HepG2 (cell line): Measurements from ENCODE around the gene SYNE1. TPM values are rescaled to one million over a fixed set of nuclear protein-coding genes. Genes with fewer than 3 reads are reported as not detected.

Experiments
- GABPA ChIP-seq, 2 experiments: IDR thresholded peaks; 2 replicates each; pipeline ENCODE4 v1.6.1; 2011 to 2016; ENCODE audit warnings: low read depth in 2 of 2, low read length in 1 of 2, missing biosample characterization in 1 of 2, missing genetic modification characterization in 1 of 2
- GFI1 ChIP-seq: sonication (generic); formaldehyde crosslinking; IDR thresholded peaks from 2 replicates; pipeline ENCODE4 v1.5.0; 2020; ENCODE audit warnings: missing genetic modification reagents, mild to moderate bottlenecking, borderline replicate concordance
- HOXA5 ChIP-seq: sonication (generic); formaldehyde crosslinking; IDR thresholded peaks from 2 replicates; pipeline ENCODE4 v1.4.0; 2020; ENCODE audit warnings: missing genetic modification reagents
- NCOA2 ChIP-seq: sonication (generic); formaldehyde crosslinking; IDR thresholded peaks from 2 replicates; pipeline ENCODE4 v1.8.0; 2022; ENCODE audit warnings: inconsistent platforms
- NFIC ChIP-seq: IDR thresholded peaks from 2 replicates; pipeline ENCODE4 v1.6.1; 2012; ENCODE audit warnings: mild to moderate bottlenecking, low read length, inconsistent platforms
- NFYC ChIP-seq: IDR thresholded peaks from 2 replicates; pipeline ENCODE4 v1.6.1; 2016; ENCODE audit warnings: missing genetic modification reagents, missing compliant biosample characterization
- RBM22 ChIP-seq: fragments of 200-400 bp; formaldehyde crosslinking; optimal IDR thresholded peaks from 2 replicates; pipeline ENCODE3; 2017; ENCODE audit warnings: mild to moderate bottlenecking, low read length, moderate library complexity
- SMAD9 ChIP-seq: sonication (generic); formaldehyde crosslinking; IDR thresholded peaks from 2 replicates; pipeline ENCODE4 v1.5.1; 2020; ENCODE audit warnings: mild to moderate bottlenecking, missing genetic modification reagents
- SNRNP70 ChIP-seq: fragments of 200-400 bp; formaldehyde crosslinking; IDR thresholded peaks from 2 replicates; pipeline ENCODE4 v1.6.1; 2017; ENCODE audit warnings: mild to moderate bottlenecking, low read depth, low read length, moderate library complexity
- TAF1 ChIP-seq: sonication (generic); formaldehyde crosslinking; IDR thresholded peaks from 2 replicates; pipeline ENCODE4 v1.4.0; 2020; ENCODE audit warnings: missing genetic modification reagents
- XRCC5 ChIP-seq: fragments of 200-400 bp; formaldehyde crosslinking; optimal IDR thresholded peaks from 2 replicates; pipeline ENCODE3; 2017; ENCODE audit warnings: mild to moderate bottlenecking, low read length
- YEATS2 ChIP-seq: sonication (generic); formaldehyde crosslinking; IDR thresholded peaks from 2 replicates; pipeline ENCODE4 v1.4.0; 2020; ENCODE audit warnings: missing genetic modification reagents, borderline replicate concordance
- ZC3H4 ChIP-seq: sonication (generic); formaldehyde crosslinking; IDR thresholded peaks from 2 replicates; pipeline ENCODE4 v1.4.0; 2020; ENCODE audit warnings: missing genetic modification reagents, borderline replicate concordance
- ZMYM4 ChIP-seq: sonication (generic); formaldehyde crosslinking; IDR thresholded peaks from 2 replicates; pipeline ENCODE4 v1.8.1; 2023; ENCODE audit warnings: mild to moderate bottlenecking, missing genetic modification reagents
- ZNF263 ChIP-seq: sonication (generic); formaldehyde crosslinking; IDR thresholded peaks from 2 replicates; pipeline ENCODE4 v1.4.0; 2020; ENCODE audit warnings: missing genetic modification reagents
- ZNF446 ChIP-seq: sonication (generic); formaldehyde crosslinking; IDR thresholded peaks from 2 replicates; pipeline ENCODE4 v1.5.0; 2020; ENCODE audit warnings: mild to moderate bottlenecking, missing genetic modification reagents
- ZNF563 ChIP-seq: sonication (generic); formaldehyde crosslinking; IDR thresholded peaks from 2 replicates; pipeline ENCODE4 v1.8.0; 2022; ENCODE audit warnings: mild to moderate bottlenecking, moderate library complexity, missing genetic modification reagents
- ZNF75D ChIP-seq: sonication (generic); formaldehyde crosslinking; IDR thresholded peaks from 2 replicates; pipeline ENCODE4 v1.8.1; 2023; ENCODE audit warnings: missing genetic modification reagents, mild to moderate bottlenecking, borderline replicate concordance
- polyA plus RNA-seq, 8 experiments: library from polyadenylated mRNA; depleted of rRNA in 3 of 8; stranded (reverse) in 7 of 8; unstranded in 1 of 8; fragments of >200 nt; fragmentation: Illumina TruSeq in 4 of 8; extraction: Trizol in 4 of 8; gene quantifications; 2 replicates each; pipeline versions ENCODE4 v1.2.1 to v1.2.3, GENCODE V29; 2011 to 2016; ENCODE audit warnings: low read depth in 4 of 8, missing spikeins in 1 of 8, mixed read lengths in 1 of 8; ENCODE audit not compliant: insufficient read depth in 1 of 8
- total RNA-seq, 5 experiments: library from RNA; depleted of rRNA; stranded (reverse); fragments of >200 nt; fragmentation: Illumina TruSeq; extraction: Trizol; gene quantifications; 2 replicates each; pipeline ENCODE4 v1.2.3, GENCODE V29; 2016; ENCODE audit warnings: low read depth in 1 of 5
- TF ChIP-seq, protein P1 (sequence below): sonication (generic); formaldehyde crosslinking; IDR thresholded peaks from 2 replicates; pipeline ENCODE4 v1.4.0; 2020; ENCODE audit warnings: mild to moderate bottlenecking, missing genetic modification reagents, borderline replicate concordance
- TF ChIP-seq, protein P2 (sequence below): sonication (generic); formaldehyde crosslinking; IDR thresholded peaks from 2 replicates; pipeline ENCODE4 v1.4.0; 2020; ENCODE audit warnings: missing genetic modification reagents, low read depth, mild to moderate bottlenecking, borderline replicate concordance
- TF ChIP-seq, protein P3 (sequence below): sonication (generic); formaldehyde crosslinking; IDR thresholded peaks from 2 replicates; pipeline ENCODE4 v1.5.0; 2020; ENCODE audit warnings: missing genetic modification reagents
- TF ChIP-seq, protein P4 (sequence below): sonication (generic); formaldehyde crosslinking; conservative IDR thresholded peaks from 2 replicates; pipeline ENCODE4 v1.8.0; 2022; ENCODE audit warnings: missing genetic modification reagents

Gene SYNE1
- total and polyA plus RNA-seq, 2 of the 13 experiments (the other 11 are each of a cell fraction or from before 2014, with no cell fraction given), result 5.5 to 15.9 TPM

DNA sequence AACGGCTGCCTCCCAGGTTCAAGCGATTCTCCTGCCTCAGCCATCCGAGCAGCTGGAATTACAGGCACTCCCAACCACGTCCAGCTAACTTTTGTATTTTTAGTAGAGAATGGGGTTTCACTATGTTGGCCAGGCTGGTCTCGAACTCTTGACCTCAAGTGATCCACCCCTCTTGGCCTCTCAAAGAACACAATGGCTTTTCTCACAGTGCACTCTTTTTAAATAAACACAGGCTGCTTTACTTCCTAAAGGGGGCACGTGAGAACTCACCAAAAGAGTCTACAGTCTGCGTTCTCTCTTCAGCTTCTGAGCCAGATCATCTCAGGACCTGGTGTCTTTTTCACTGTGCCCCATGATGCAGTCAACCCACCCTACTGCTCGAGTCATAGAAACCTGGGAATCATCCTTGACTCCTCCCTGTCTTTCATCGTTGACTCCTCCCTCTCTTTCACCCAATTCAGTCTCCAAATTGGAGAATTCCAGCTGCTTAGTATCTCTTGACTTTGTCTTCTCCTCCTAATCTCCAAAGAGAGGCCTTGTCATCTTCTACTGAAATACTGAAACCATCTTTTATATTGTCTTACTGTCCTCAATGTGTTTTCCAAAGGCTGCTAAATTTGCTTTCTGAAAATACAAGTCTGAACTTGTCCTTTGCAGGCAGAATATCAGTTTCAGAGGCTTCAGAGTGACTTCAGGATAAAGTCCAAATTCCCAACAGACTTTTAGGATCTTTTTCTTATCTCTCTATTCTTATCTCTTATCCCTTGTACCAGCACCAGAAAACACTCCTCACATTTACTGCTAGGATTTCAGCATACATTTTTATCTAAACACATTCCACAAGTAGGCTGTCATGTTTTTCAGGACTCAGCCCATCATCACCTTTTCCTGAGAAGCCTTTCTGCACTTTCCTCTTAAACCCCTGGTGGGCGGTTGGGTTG, 323.4 kb downstream of the SYNE1 start (continued):
- TF ChIP-seq, protein P1, sequence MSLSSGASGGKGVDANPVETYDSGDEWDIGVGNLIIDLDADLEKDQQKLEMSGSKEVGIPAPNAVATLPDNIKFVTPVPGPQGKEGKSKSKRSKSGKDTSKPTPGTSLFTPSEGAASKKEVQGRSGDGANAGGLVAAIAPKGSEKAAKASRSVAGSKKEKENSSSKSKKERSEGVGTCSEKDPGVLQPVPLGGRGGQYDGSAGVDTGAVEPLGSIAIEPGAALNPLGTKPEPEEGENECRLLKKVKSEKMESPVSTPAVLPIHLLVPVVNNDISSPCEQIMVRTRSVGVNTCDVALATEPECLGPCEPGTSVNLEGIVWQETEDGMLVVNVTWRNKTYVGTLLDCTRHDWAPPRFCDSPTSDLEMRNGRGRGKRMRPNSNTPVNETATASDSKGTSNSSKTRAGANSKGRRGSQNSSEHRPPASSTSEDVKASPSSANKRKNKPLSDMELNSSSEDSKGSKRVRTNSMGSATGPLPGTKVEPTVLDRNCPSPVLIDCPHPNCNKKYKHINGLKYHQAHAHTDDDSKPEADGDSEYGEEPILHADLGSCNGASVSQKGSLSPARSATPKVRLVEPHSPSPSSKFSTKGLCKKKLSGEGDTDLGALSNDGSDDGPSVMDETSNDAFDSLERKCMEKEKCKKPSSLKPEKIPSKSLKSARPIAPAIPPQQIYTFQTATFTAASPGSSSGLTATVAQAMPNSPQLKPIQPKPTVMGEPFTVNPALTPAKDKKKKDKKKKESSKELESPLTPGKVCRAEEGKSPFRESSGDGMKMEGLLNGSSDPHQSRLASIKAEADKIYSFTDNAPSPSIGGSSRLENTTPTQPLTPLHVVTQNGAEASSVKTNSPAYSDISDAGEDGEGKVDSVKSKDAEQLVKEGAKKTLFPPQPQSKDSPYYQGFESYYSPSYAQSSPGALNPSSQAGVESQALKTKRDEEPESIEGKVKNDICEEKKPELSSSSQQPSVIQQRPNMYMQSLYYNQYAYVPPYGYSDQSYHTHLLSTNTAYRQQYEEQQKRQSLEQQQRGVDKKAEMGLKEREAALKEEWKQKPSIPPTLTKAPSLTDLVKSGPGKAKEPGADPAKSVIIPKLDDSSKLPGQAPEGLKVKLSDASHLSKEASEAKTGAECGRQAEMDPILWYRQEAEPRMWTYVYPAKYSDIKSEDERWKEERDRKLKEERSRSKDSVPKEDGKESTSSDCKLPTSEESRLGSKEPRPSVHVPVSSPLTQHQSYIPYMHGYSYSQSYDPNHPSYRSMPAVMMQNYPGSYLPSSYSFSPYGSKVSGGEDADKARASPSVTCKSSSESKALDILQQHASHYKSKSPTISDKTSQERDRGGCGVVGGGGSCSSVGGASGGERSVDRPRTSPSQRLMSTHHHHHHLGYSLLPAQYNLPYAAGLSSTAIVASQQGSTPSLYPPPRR, result no peak
- TF ChIP-seq YEATS2 (CRISPR knock-in tag), result no peak
- TF ChIP-seq ZC3H4, result no peak
- TF ChIP-seq GFI1, result no peak
- TF ChIP-seq NCOA2 (CRISPR knock-in tag), result peak; percentile 32; the same call in 1 of the 2 replicates
- peak; percentile 93 for TF ChIP-seq ZNF263 (CRISPR knock-in tag)
- TF ChIP-seq NFIC, result peak; percentile 38; the same call in 1 of the 2 replicates
- peak; percentile 62; the same call in 1 of the 2 replicates for TF ChIP-seq ZMYM4
- no peak for TF ChIP-seq ZNF75D (CRISPR knock-in tag)
- TF ChIP-seq ZNF446 (CRISPR knock-in tag), result no peak
- no peak for TF ChIP-seq TAF1 (CRISPR knock-in tag)
- TF ChIP-seq SMAD9 (CRISPR knock-in tag), result no peak
- peak; percentile 16 for TF ChIP-seq XRCC5
- no peak for TF ChIP-seq GABPA (IDR thresholded peaks at IDR 0.05; ENCODE audit: low read depth, low read length)
- TF ChIP-seq GABPA (CRISPR knock-in tag; IDR thresholded peaks at IDR 0.05; ENCODE audit: low read depth), result no peak
- TF ChIP-seq RBM22, result no peak
- TF ChIP-seq HOXA5 (CRISPR knock-in tag), result 0 out of 2 replicates have a peak, but pooled peaks have one; percentile 23
- TF ChIP-seq NFYC (CRISPR knock-in tag), result no peak
- no peak for TF ChIP-seq ZNF563 (CRISPR knock-in tag)
- TF ChIP-seq, protein P2, sequence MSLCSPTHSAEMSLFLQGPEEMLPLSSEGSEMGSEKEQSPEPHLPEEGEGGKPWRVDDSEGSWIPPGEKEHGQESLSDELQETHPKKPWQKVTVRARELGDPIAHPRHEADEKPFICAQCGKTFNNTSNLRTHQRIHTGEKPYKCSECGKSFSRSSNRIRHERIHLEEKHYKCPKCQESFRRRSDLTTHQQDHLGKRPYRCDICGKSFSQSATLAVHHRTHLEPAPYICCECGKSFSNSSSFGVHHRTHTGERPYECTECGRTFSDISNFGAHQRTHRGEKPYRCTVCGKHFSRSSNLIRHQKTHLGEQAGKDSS (CRISPR knock-in tag), result no peak
- no peak for TF ChIP-seq SNRNP70
- TF ChIP-seq, protein P3, sequence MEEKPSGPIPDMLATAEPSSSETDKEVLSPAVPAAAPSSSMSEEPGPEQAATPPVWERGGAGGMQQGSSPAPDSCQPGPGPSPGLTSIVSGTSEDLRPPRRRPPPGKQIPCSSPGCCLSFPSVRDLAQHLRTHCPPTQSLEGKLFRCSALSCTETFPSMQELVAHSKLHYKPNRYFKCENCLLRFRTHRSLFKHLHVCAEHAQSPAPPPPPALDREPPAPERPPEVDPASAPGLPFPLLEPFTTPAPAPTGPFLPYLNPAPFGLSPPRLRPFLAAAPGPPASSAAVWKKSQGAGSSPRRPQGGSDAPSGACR, result no peak
- TF ChIP-seq, protein P4, sequence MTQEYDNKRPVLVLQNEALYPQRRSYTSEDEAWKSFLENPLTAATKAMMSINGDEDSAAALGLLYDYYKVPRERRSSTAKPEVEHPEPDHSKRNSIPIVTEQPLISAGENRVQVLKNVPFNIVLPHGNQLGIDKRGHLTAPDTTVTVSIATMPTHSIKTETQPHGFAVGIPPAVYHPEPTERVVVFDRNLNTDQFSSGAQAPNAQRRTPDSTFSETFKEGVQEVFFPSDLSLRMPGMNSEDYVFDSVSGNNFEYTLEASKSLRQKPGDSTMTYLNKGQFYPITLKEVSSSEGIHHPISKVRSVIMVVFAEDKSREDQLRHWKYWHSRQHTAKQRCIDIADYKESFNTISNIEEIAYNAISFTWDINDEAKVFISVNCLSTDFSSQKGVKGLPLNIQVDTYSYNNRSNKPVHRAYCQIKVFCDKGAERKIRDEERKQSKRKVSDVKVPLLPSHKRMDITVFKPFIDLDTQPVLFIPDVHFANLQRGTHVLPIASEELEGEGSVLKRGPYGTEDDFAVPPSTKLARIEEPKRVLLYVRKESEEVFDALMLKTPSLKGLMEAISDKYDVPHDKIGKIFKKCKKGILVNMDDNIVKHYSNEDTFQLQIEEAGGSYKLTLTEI (CRISPR knock-in tag), result no peak
